Daoy (cell line): ENCODE measurements around the gene SCUBE1. TPM values are rescaled to one million over a fixed set of nuclear protein-coding genes. Genes with fewer than 3 reads are reported as not detected.

Experiments used
- DNase-seq: peaks from one replicate; pipeline ENCODE4 v3.0.0-alpha.2; 2015; ENCODE audit warnings: low read depth
- total RNA-seq: library from RNA; depleted of rRNA; stranded (reverse); fragments of >200 nt; shearing (Covaris generic); gene quantifications from 2 replicates; pipeline ENCODE4 v1.2.3, GENCODE V29; 2014; rRNA removed

Gene SCUBE1
- 0.21 and 1.4 TPM in 2 replicates for total RNA-seq

- DNase-seq: peak; percentile 82
Observed at GRCh38 chr22:43343262-43343669, at the start of gene SCUBE1. SCUBE1 (minus strand) TSS chr22:43343372; CDS start chr22:43343261, 111 bp downstream.

GRCh38 chr22:43392385-43392989, 49.3 kb upstream of the SCUBE1 start:
- DNase-seq: no peak

DNA sequence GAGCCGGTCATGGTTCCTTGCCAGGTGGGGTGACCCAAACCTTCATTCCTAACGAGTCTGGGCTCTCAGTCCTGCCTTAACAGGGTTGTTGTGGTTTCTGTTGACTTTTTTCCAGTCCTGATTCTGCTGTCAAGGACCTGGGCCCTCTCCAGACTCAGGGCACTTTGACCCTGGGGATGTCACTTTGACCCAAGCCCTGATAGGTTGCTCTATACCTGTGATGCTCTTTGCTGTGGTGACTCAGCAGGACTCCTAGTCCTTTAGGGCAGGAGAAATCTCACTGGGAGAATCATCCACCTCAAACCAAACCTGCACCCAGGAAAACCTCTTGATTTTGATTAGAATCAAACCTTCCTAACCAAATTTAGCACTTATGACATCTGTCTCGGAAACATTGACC, 48.1 kb upstream of the SCUBE1 start:
- no peak for DNase-seq

GRCh38 chr22:43390872-43391271, 47.7 kb upstream of the SCUBE1 start:
- no peak for DNase-seq

GRCh38 chr22:43390166-43390565, 47.0 kb upstream of the SCUBE1 start:
- no peak for DNase-seq

- DNase-seq: no peak
Observed at GRCh38 chr22:43389227-43389836, 46.2 kb upstream of the SCUBE1 start.

DNA sequence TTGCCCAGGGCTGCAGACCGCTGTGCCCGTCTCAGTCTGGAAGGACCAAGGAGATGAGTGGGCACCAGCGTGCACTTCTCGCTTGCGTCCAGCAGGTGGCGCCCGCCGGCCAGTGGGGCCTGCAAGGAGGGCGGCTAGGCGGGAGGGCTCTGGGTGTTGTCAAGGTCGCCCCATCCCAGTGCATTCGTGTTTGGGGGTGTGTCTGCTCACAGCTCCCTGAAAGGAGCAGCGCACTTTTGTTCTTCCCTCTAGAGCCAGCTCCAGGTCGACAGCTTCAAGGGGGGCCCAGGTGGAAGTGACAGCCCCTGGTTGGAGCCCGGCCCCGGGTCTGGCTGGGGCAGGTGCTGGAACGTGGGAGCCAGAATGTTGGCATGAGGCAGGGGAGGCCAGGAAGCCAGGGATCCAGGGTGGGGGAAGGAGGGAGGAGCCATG, 45.3 kb upstream of the SCUBE1 start:
- DNase-seq: peak; percentile 80

- DNase-seq: no peak
Observed at GRCh38 chr22:43387815-43388214, 44.6 kb upstream of the SCUBE1 start.

GRCh38 chr22:43385770-43386641, 42.8 kb upstream of the SCUBE1 start:
- peak; percentile 86 for DNase-seq

DNA sequence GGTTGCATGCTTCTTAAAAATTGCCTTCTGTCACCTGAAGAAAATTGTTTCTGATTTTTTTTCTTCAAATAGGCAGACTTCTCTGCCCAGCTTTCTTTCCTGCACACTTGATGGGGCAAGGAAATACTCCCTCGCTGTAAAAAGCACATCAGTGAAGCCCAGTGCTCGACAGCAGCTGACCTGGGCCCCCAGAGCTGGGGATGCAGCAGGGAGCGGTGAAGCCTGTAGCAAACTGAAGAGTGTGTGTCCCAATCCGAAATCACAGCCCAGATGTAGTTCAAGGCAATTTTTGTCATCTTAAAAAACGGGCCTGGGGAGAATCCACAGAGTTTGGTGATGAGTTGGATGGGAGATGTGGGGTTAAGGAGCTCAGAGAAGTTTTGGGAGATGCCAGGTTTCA, 41.7 kb upstream of the SCUBE1 start:
- DNase-seq: no peak

DNA sequence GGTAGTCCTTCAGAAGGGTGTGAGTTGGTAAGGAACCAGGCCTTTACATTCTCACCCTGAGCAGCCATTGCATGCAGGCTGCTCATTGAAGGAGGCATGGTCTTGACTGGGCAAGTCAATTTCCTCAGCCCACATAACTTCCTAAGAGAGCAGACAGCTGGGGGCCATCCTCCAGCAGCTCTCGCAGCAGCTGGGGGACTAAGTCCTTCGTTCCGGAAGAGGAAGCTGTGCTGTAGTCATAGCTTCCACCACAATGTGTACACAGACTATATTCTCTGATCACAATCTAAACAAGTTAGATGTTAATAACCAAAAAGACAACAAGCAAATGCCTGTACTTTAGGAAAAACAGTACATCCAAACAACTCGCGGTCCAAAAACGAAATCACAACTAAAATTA, 38.5 kb upstream of the SCUBE1 start:
- no peak for DNase-seq

- DNase-seq: peak; percentile 36
Observed at GRCh38 chr22:43377896-43378704, 34.9 kb upstream of the SCUBE1 start.

GRCh38 chr22:43377548-43377895, 34.4 kb upstream of the SCUBE1 start:
- DNase-seq: peak; percentile 34

- no peak for DNase-seq
Observed at GRCh38 chr22:43376765-43377547, 33.8 kb upstream of the SCUBE1 start.

- no peak for DNase-seq
Observed at GRCh38 chr22:43375951-43376455, 32.8 kb upstream of the SCUBE1 start.

- DNase-seq: no peak
Observed at GRCh38 chr22:43370036-43370435, 26.9 kb upstream of the SCUBE1 start.

- no peak for DNase-seq
Observed at GRCh38 chr22:43365715-43366440, 22.7 kb upstream of the SCUBE1 start.

GRCh38 chr22:43364169-43364435, 20.9 kb upstream of the SCUBE1 start:
- DNase-seq: no peak

DNA sequence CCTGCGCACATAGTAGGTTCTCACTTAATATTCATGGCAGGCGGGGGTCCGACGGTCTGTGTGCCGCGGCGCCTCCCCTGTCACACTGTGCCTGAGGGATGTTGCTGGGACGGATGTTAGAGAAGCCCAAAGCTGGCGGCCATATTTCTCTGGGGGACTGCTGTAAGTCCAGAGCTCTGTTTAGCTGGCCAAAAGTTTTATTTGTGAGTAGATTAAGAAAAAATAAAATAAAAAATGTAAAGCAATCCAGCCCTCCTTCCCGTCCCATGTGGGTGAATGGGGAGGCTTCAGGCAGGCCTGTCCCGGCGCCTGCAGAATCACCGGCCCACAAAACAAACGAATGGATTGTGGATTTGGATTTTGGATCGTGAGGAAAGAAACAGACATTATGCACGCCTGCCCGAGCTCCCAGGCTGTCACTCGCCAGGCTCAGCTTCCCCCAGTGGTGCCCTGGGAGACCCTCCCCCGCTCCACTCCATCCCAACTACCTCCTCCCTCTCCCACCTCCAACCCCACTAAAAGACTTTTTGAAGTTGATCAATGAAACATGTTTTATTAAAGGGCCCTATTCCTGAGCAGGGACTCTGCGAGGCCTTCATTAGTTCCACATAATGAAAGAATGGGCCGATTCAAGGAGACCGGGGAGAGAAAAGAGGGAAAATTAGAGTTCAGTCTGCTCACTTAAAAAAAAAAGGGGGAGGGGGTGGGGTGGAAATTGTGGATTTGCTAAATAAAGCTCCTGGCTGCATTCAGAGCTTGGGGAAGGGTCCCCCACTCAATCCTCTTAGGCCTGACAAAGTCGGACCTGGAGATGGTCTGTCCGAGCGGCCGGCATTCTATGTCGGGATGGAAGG, 20.4 kb upstream of the SCUBE1 start:
- DNase-seq: no peak

DNA sequence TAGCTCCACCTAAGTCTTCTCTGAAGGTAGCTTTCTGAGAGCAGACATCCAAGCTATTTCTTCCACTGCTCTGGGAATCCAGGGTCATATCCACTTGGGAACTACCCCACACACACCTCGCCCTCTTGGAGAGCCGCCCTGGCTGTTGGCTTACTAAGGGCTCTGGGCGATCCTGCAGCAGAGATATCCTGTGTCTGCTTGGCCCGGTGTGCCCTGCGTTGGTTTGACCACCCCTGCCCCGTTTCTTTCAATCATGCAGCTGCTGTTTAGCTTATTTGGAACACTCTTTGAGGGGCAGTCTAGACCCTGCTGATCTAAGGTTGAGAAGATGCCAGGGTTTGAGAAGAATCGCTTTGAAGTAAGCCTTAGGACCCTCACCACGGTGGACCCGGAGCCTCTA, 17.4 kb upstream of the SCUBE1 start:
- DNase-seq: no peak
